CD1c-positive myeloid dendritic cell (primary cell): ENCODE results near the gene TMF1.

ENCODE experiments used
- DNase-seq: peaks from one replicate; pipeline ENCODE4 v3.0.0-alpha.2; 2016; ENCODE audit errors: extremely low spot score

The TMF1 gene

GRCh38 chr3:68984011-68984530 is 68.1 kb downstream of the TMF1 start:
- DNase-seq = no peak

GRCh38 chr3:68977486-68978167 is 74.5 kb downstream of the TMF1 start:
- DNase-seq = no peak

- DNase-seq = peak; percentile 82
Observed at GRCh38 chr3:68974711-68975110, 77.4 kb downstream of the TMF1 start.

GRCh38 chr3:68973639-68974038 is 78.5 kb downstream of the TMF1 start:
- DNase-seq = peak; percentile 40

GRCh38 chr3:68972358-68972979 is 79.7 kb downstream of the TMF1 start:
- DNase-seq = peak; percentile 45
